B cell (primary cell): ENCODE results near the gene BRSK1. TPM values are rescaled to one million over a fixed set of nuclear protein-coding genes. Genes with fewer than 3 reads are reported as not detected.
A peak's percentile ranks its signal among the peaks of the same experiment; 100 is the strongest.

Experiments used
- ATAC-seq: fragments of 200-7000 bp; cut with Tn5 transposase; one replicate; pipeline ENCODE4 v1.10.0; 2021; ENCODE audit warnings: low read depth, mild to moderate bottlenecking, moderate number of reproducible peaks, moderate library complexity
- CTCF ChIA-PET: fragments of 350-600 bp; sonication (Branson Sonifier 250); formaldehyde crosslinking; loops from one replicate; lab custom pipeline; 2021; ENCODE audit warnings: antibody characterized with exemption, inconsistent platforms; lab: Charles Lee
- POLR2A ChIA-PET: fragments of 350-600 bp; sonication (Branson Sonifier 250); formaldehyde crosslinking; loops from one replicate; lab custom pipeline; 2021; ENCODE audit warnings: antibody characterized with exemption; lab: Charles Lee
- DNase-seq: peaks from one replicate; pipeline ENCODE4 v3.0.0; 2013
- H2AFZ ChIP-seq: 2 replicates; pipeline ENCODE4 v1.6.1; 2012; ENCODE audit warnings: mild to moderate bottlenecking, low read depth, low read length; ENCODE audit not compliant: insufficient read depth, poor library complexity, severe bottlenecking
- H3K27ac ChIP-seq, 2 donors: 1 replicate in 1 of 2; 2 replicates in 1 of 2; pipeline ENCODE4 v1.5.1; 2012 to 2013; ENCODE audit warnings: low read length in 2 of 2, mild to moderate bottlenecking in 2 of 2, moderate library complexity in 1 of 2
- H3K27me3 ChIP-seq, 4 experiments: fragments of 200-600 bp in 1 of 4; sonication (generic) in 1 of 4; replicated peaks in 1 of 4; 1 replicate in 2 of 4; 2 replicates in 2 of 4; pipeline versions ENCODE4 v1.6.1 to v1.7.0; 2013 to 2016; ENCODE audit warnings: low read length in 3 of 4, mild to moderate bottlenecking in 2 of 4, mixed read lengths in 1 of 4, moderate library complexity in 1 of 4; ENCODE audit not compliant: insufficient read depth in 4 of 4, control insufficient read depth in 3 of 4; ENCODE audit errors: control extremely low read depth in 1 of 4
- H3K36me3 ChIP-seq, 2 experiments: replicated peaks in 1 of 2; 1 replicate in 1 of 2; 2 replicates in 1 of 2; pipeline versions ENCODE4 v1.6.1 to v1.7.1; 2013; ENCODE audit warnings: low read length in 1 of 2; ENCODE audit not compliant: insufficient read depth in 2 of 2, control insufficient read depth in 1 of 2; ENCODE audit errors: control extremely low read depth in 1 of 2, extremely low read depth in 1 of 2
- H3K4me1 ChIP-seq, 2 donors: fragments of 200-600 bp in 1 of 2; sonication (generic) in 1 of 2; 1 replicate in 1 of 2; 2 replicates in 1 of 2; pipeline versions ENCODE4 v1.5.1 to v1.6.1; 2013 to 2017; ENCODE audit warnings: low read length in 2 of 2; ENCODE audit not compliant: control insufficient read depth in 2 of 2, insufficient read depth in 2 of 2
- H3K4me2 ChIP-seq: replicated peaks from 2 replicates; pipeline ENCODE3; 2012; ENCODE audit warnings: mild to moderate bottlenecking, low read depth, low read length; ENCODE audit not compliant: poor library complexity, severe bottlenecking
- H3K4me3 ChIP-seq, 5 experiments: fragments of 200-600 bp in 1 of 5; sonication (generic) in 1 of 5; 1 replicate in 3 of 5; 2 replicates in 2 of 5; pipeline versions ENCODE4 v1.5.1 to v1.7.0; 2011 to 2016; ENCODE audit warnings: low read length in 4 of 5, mild to moderate bottlenecking in 4 of 5, low read depth in 2 of 5, control low read depth in 1 of 5, moderate library complexity in 1 of 5; ENCODE audit not compliant: insufficient read depth in 1 of 5; ENCODE audit errors: control extremely low read depth in 1 of 5, extremely low read depth in 1 of 5
- H3K79me2 ChIP-seq: fragments of 200-600 bp; sonication (generic); one replicate; pipeline ENCODE4 v1.6.0; 2016; ENCODE audit warnings: low read length; ENCODE audit not compliant: control insufficient read depth, insufficient read depth
- H3K9ac ChIP-seq: fragments of 200-600 bp; sonication (generic); 2 replicates; pipeline ENCODE4 v1.6.1; 2017; ENCODE audit warnings: mild to moderate bottlenecking, low read length, moderate library complexity
- H3K9me3 ChIP-seq, 3 donors: one replicate each; pipeline versions ENCODE4 v1.6.1 to v1.7.1; 2013; ENCODE audit warnings: low read length in 2 of 3; ENCODE audit not compliant: control insufficient read depth in 2 of 3, insufficient read depth in 1 of 3; ENCODE audit errors: control extremely low read depth in 1 of 3
- H4K20me1 ChIP-seq: 2 replicates; pipeline ENCODE4 v1.6.0; 2012; ENCODE audit warnings: mild to moderate bottlenecking, low read length; ENCODE audit not compliant: insufficient read depth, control insufficient read depth, poor library complexity, severe bottlenecking
- H3K27ac Mint-ChIP-seq: one replicate; pipeline ENCODE4 v1.8.0; 2021; ENCODE audit warnings: mixed read lengths
- H3K27me3 Mint-ChIP-seq: one replicate; pipeline ENCODE4 v1.8.0; 2021; ENCODE audit warnings: mixed read lengths
- H3K4me1 Mint-ChIP-seq: one replicate; pipeline ENCODE4 v1.8.0; 2021; ENCODE audit warnings: mixed read lengths
- H3K4me3 Mint-ChIP-seq: one replicate; pipeline ENCODE4 v1.8.0; 2021; ENCODE audit warnings: mixed read lengths
- H3K9me3 Mint-ChIP-seq: one replicate; pipeline ENCODE4 v1.8.0; 2022; ENCODE audit warnings: mixed read lengths; ENCODE audit not compliant: insufficient read depth
- EZH2 ChIP-seq: IDR thresholded peaks from 2 replicates; pipeline ENCODE4 v1.6.1; 2012; ENCODE audit warnings: borderline replicate concordance, low read depth, mild to moderate bottlenecking, moderate library complexity, low read length; ENCODE audit not compliant: insufficient read depth, poor library complexity, severe bottlenecking
- WGBS: methylation state at CpG from one replicate; pipeline ENCODE4 v1.1.5; 2013; ENCODE audit warnings: missing lambda C conversion rate; ENCODE audit not compliant: insufficient coverage; 5-methylcytosine and 5-hydroxymethylcytosine counted together
- intact Hi-C: fragments of 100-400 bp; cut with micrococcal nuclease; formaldehyde crosslinking; loops from one replicate; pipeline ENCODE4 v1.10.0; 2022
- polyA minus RNA-seq: library from RNA; depleted of rRNA, polyadenylated mRNA; stranded (reverse); fragments of >200 nt; gene quantifications from 2 replicates; pipeline ENCODE4 v1.2.3, GENCODE V29; 2012
- polyA plus RNA-seq: library from polyadenylated mRNA; depleted of rRNA; stranded (reverse); fragments of >200 nt; gene quantifications from 2 replicates; pipeline ENCODE4 v1.2.3, GENCODE V29; 2012
- total RNA-seq, 2 donors: library from RNA; stranded (reverse); fragments of 120-200 nt in 1 of 2; gene quantifications; 1 replicate in 1 of 2; 2 replicates in 1 of 2; pipeline versions ENCODE4 v1.2.3 to v1.2.4, GENCODE V29; 2013 to 2022
- TF ChIP-seq, protein P1 (sequence below): fragments of 200-600 bp; IDR thresholded peaks from one replicate; pipeline ENCODE4 v1.8.0; 2022; ENCODE audit warnings: antibody characterized with exemption, mild to moderate bottlenecking

The BRSK1 gene
- 0.94 and 1.7 TPM in 2 replicates for total RNA-seq
- total RNA-seq (2013): 0.96 TPM
- 1.4 and 4.0 TPM in 2 replicates for polyA plus RNA-seq
- polyA minus RNA-seq: 0.94 and 2.8 TPM in 2 replicates

DNA sequence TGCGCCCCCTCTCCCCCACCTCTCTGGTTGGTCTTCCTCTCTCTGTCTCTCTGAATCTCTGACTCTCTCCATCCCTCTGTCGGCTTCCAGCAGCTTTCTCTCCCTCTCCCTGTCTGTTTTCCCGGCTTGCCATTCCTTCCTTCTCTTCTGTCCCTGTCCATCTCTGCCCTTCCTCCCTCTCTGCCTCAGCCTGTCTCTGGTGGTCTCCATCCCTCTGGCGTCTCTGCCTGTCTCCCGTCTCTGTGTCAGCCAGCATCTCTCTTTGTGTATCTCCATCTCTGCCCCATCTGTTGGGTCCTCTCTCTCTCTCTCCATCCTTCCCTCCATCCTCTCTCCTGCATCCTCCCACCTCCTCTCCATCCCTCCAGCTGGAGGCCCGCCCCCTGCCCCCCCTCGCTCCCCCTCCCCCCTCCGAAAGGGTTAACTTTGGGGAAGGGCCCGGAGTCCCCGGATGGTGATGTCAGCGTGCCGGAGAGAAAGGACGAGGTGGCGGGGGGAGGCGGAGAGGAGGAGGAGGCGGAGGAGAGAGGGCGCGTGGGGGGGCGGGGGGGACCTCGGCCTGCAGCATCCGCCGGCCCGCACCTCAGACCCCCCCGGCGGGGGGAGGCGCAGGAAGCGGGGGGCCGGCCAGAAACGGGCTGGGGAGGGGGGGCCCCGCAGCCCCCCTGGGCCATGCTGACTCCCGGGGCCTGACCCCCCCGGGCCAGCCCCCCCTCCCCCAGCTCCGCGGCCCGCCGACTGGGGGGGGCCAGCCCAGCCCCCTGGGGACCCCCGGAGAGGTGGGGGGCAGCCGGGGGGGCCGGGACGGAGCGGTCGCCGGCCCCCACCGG lies at the start of gene BRSK1:
BRSK1 (plus strand) TSS at position 450 of the 830 bp plus-strand sequence. CDS start 446 bp downstream, outside the sequence.
- H3K36me3 ChIP-seq: no peaks in the 10 kb centered on the region
- ChIA-PET POLR2A (interaction anchor here (0.7 kb wide), 2 partner anchors 90 to 650 kb away, joined by 4 read pairs; no protein-coding TSS in a partner anchor), CTCF (interaction anchor here (8.9 kb wide), 1 partner anchor 29 kb away, joined by 56 read pairs; no protein-coding TSS in a partner anchor)
- Mint-ChIP-seq H3K9me3 (no peaks in the 10 kb centered on the region), H3K27ac (peak within 1 kb of the TSS; percentile 72), H3K4me1 (peaks cover 36% of the 10 kb centered on the region), H3K4me3 (peak within 1 kb of the TSS; percentile 63), H3K27me3 (peaks cover 7% of the 10 kb centered on the region)
- no peak within 1 kb of the TSS for H3K4me3 ChIP-seq
- peaks cover 0 to 9% (median 3%) of the 10 kb centered on the region in 4 experiments for H3K27me3 ChIP-seq
- WGBS: 25% methylated on average over 11 of the region's 44 CpGs
- H3K4me2 ChIP-seq: peak within 1 kb of the TSS; percentile 59
- ATAC-seq: no peak
- no peak for DNase-seq
- H3K27ac ChIP-seq: no peak within 1 kb of the TSS
- peaks cover 0 to 4% (median 0%) of the 10 kb centered on the region in 3 donors for H3K9me3 ChIP-seq
- intact Hi-C loops: loop anchor here (10.0 kb wide), 1 partner anchor 321 kb away; the partner anchor contains the start of genes ZNF524 and ZNF865
- TF ChIP-seq EZH2: no peak
- TF ChIP-seq, protein P1, sequence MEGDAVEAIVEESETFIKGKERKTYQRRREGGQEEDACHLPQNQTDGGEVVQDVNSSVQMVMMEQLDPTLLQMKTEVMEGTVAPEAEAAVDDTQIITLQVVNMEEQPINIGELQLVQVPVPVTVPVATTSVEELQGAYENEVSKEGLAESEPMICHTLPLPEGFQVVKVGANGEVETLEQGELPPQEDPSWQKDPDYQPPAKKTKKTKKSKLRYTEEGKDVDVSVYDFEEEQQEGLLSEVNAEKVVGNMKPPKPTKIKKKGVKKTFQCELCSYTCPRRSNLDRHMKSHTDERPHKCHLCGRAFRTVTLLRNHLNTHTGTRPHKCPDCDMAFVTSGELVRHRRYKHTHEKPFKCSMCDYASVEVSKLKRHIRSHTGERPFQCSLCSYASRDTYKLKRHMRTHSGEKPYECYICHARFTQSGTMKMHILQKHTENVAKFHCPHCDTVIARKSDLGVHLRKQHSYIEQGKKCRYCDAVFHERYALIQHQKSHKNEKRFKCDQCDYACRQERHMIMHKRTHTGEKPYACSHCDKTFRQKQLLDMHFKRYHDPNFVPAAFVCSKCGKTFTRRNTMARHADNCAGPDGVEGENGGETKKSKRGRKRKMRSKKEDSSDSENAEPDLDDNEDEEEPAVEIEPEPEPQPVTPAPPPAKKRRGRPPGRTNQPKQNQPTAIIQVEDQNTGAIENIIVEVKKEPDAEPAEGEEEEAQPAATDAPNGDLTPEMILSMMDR: no peak
- no peak within 1 kb of the TSS for H2AFZ ChIP-seq
- no peaks in the 10 kb centered on the region for H3K79me2 ChIP-seq
- H3K9ac ChIP-seq: no peak within 1 kb of the TSS
- H4K20me1 ChIP-seq: no peaks in the 10 kb centered on the region
- H3K4me1 ChIP-seq: peaks cover 23 to 34% of the 10 kb centered on the region in 2 donors

DNA sequence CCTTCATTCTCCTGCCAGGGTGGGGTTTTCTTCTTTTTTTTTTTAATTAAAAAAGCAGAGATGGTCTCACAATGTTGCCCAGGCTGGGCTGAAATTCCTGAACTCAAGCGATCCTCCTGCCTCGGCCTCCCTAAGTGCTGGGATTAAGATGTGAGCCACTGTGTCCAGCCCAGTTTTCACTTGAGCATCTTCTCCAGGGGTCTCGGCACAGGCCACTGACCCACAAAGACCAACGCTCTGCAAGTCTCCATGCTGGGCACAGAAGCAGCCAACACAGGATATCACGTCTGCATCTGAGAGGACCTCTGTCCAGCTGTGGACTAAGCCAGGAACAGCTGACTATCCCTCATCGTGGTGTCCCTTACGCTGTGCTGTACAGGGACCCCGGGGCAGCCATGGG lies 45.8 kb upstream of the BRSK1 start:
- no peaks in the 10 kb centered on the region for H3K4me1 Mint-ChIP-seq
- TF ChIP-seq, protein P1: no peak
- TF ChIP-seq EZH2: no peak
- Histone ChIP-seq H3K36me3 (peaks cover 0 to 86% of the 10 kb centered on the region in 2 experiments), H3K9ac (no peak overlapping the region), H4K20me1 (peaks cover 92% of the 10 kb centered on the region), H3K4me3 (no peak overlapping the region), H3K79me2 (peaks cover 65% of the 10 kb centered on the region), H3K4me2 (no peak overlapping the region), H3K27ac (no peak overlapping the region), H3K4me1 (no peaks in the 10 kb centered on the region), H3K27me3 (no peaks in the 10 kb centered on the region), H2AFZ (no peak overlapping the region), H3K9me3 (no peaks in the 10 kb centered on the region)
- ChIA-PET POLR2A (no interaction called here), CTCF (no interaction called here)
- no peaks in the 10 kb centered on the region for H3K9me3 Mint-ChIP-seq
- no peak for ATAC-seq
- H3K27ac Mint-ChIP-seq: no peak overlapping the region
- intact Hi-C loops: no loop called here
- WGBS: 97% methylated on average over 8 of the region's 8 CpGs
- no peaks in the 10 kb centered on the region for H3K27me3 Mint-ChIP-seq
- DNase-seq: no peak
- no peak overlapping the region for H3K4me3 Mint-ChIP-seq
